MM.1S (cell line): ENCODE results near the gene GSN.

Experiments
- CTCF ChIP-seq: fragments of 300-600 bp; sonication (generic); IDR thresholded peaks from 2 replicates; pipeline ENCODE4 v1.5.1; 2016; ENCODE audit warnings: antibody characterized with exemption, low read length, mixed read lengths
- EZH2 ChIP-seq: fragments of 300-600 bp; sonication (generic); optimal IDR thresholded peaks from 2 replicates; pipeline ENCODE3; 2017; ENCODE audit warnings: low read depth, mild to moderate bottlenecking, antibody characterized with exemption, low read length, mixed read lengths
- EZH2phosphoT487 ChIP-seq: fragments of 300-600 bp; sonication (generic); IDR thresholded peaks from 2 replicates; pipeline ENCODE4 v1.6.1; 2018; ENCODE audit warnings: antibody characterized with exemption, low read length

GRCh38 chr9:121281614-121282276 is 13.8 kb downstream of the GSN start:
- TF ChIP-seq CTCF = no peak
- TF ChIP-seq EZH2 = no peak
- no peak for TF ChIP-seq EZH2phosphoT487
